ENCODE data around the gene ARID1A.

DNA sequence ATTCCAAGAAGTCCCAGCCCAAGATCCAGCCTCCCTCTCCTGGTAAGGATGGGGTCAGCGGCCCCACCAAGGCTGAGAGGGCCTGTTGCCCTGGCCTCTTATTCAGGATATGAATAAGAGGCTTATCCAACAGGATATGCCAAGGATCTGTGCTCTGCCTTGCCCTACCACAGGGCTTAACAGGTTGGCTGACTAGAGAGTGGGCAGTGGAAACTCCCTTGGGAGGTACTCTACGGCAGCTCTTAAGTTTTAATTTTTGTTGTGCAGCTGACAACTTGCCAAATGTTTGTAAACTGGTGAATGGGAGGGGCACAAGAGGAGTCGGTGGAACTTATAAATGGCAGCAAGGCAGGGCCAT is 75.4 kb downstream of the ARID1A start:
- TF ChIP-seq POLR2AphosphoS5 (IDR thresholded peaks at IDR 0.05; ENCODE audit: low read depth, low read length) (no peak), TAF1 (IDR thresholded peaks at IDR 0.05; ENCODE audit: borderline replicate concordance, insufficient read depth, low read length) (no peak)

Data from PFSK-1 (cell line).